Right hindlimb (tissue), 1 donor: Measurements from ENCODE around the gene SFXN5.
A peak's percentile ranks its signal among the peaks of the same experiment; 100 is the strongest.

ENCODE experiments used
- DNase-seq: peaks from one replicate; pipeline ENCODE4 v3.0.0-alpha.2; 2018

SFXN5 gene

GRCh38 chr2:72934683-72935610 is 136.6 kb downstream of the SFXN5 start:
- DNase-seq, result no peak

GRCh38 chr2:72933646-72934151 is 137.8 kb downstream of the SFXN5 start:
- no peak for DNase-seq

GRCh38 chr2:72933207-72933606 is 138.3 kb downstream of the SFXN5 start:
- DNase-seq, result no peak

GRCh38 chr2:72932805-72933204 is 138.7 kb downstream of the SFXN5 start:
- no peak for DNase-seq

- DNase-seq, result no peak
These were observed 139.3 kb downstream of the SFXN5 start for GRCh38 chr2:72932045-72932740.

GRCh38 chr2:72931280-72931910 is 140.1 kb downstream of the SFXN5 start:
- no peak for DNase-seq

- DNase-seq, result no peak
These were observed 142.5 kb downstream of the SFXN5 start for GRCh38 chr2:72929010-72929409.

- no peak for DNase-seq
These were observed 143.6 kb downstream of the SFXN5 start for GRCh38 chr2:72927619-72928550.

- DNase-seq, result no peak
These were observed 144.6 kb downstream of the SFXN5 start for GRCh38 chr2:72926811-72927465.

GRCh38 chr2:72926368-72926767 is 145.1 kb downstream of the SFXN5 start:
- DNase-seq, result no peak

- DNase-seq, result no peak
These were observed 146.1 kb downstream of the SFXN5 start for GRCh38 chr2:72925328-72925943.

- no peak for DNase-seq
These were observed 146.9 kb downstream of the SFXN5 start for GRCh38 chr2:72924353-72925240.

GRCh38 chr2:72923833-72924352 is 147.6 kb downstream of the SFXN5 start:
- DNase-seq, result no peak

GRCh38 chr2:72921853-72922252 is 149.7 kb downstream of the SFXN5 start:
- DNase-seq, result no peak

- DNase-seq, result no peak
These were observed 150.2 kb downstream of the SFXN5 start for GRCh38 chr2:72921088-72921851.

GRCh38 chr2:72920318-72921087 is 151.0 kb downstream of the SFXN5 start:
- peak; percentile 59 for DNase-seq

GRCh38 chr2:72919414-72920317 is 151.8 kb downstream of the SFXN5 start:
- DNase-seq, result no peak
